GM21381 (cell line): ENCODE data around the gene DPP6.

ENCODE experiments used
- ATAC-seq: cut with Tn5 transposase; IDR thresholded peaks from one replicate; pipeline ENCODE4 v1.9.1; 2021; ENCODE audit warnings: mild to moderate bottlenecking, moderate library complexity; ENCODE audit not compliant: unreplicated experiment

Gene DPP6

DNA sequence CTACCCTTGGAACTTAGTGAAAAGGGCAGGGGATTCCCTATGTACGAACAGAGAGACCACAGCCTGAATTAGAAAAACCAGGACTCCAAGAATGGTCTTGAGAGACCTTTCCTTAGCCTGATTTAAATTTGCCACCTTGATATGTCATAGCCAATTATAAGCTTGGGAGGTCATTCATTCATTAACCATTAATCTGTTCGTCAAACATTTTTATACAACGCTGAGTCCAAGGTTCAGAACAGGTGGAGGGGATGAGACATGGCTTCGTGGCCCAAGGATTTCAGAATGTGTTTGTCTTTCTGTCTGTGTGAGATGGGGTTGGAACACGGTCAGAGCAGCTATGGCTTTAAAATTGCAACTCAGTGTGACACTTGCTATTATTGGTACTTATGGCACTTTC is 792.8 kb downstream of the DPP6 start:
- ATAC-seq = no peak

DNA sequence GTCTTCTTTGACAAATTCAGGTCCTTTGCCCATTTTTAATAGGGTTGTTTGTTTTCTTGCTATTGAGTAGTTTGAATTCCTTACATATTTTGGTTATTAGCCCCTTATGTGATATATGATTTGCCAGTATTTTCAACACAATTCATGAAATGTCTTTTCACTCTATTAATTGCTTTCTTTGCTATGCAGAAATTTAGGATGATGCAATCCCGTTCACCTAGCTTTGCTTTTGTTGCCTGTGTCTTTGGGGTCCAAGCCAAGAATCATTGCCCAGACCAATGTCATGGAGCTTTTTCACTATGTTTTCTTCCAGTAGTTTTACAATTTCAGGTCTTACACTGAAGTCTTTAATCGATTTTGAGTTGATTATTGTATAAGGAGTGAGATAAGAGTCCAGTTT is 796.3 kb downstream of the DPP6 start:
- no peak for ATAC-seq

DNA sequence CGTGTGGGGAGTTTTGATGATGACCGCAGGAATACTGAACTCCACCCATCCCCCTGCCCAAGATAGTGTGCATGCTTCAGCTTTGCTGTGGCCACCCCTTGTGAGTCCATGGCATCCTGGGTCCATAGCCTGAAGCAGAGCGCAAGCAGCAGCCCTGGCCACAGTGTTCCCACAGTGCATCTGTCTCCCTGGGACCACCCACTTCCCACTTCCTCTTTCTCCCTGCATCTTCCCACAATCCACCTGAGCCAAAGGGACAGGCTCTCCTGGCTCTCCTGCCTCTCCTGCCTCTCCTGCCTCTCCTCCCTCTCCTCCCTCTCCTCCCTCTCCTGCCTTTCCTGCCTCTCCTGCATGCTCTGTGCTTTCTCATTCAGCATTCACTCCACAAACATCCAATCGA is 800.0 kb downstream of the DPP6 start:
- ATAC-seq = no peak

DNA sequence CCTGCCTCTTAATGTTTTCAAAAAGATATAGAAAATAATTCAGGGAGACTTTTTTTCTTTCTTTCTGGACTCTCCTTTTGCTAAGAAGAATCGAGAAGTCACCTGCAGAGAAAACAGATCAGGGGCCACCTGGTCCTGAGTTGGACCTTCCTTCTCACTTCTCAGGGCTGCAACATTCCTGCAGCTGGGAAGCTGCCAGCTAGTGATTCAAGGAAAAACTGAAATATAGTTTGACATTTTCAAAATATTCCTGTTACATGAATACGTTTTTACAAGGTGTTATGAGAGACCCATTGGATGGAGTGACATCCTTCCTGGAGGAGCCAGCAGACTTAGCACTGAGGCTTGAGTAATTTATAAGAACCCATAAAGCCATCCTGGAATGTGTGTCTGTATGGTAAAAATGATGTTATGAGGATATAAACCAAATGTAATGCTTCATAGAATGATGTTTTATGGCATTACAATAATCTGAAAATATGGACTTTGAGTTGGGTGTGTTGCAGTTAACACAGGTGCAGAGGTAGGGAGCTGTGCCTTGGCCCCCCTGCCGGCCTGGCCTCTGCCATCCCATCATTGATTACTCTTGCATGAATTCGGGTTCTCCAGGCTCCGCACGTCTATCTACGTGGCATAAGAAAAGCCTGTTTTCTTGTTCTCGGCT is 801.0 kb downstream of the DPP6 start:
- no peak for ATAC-seq

DNA sequence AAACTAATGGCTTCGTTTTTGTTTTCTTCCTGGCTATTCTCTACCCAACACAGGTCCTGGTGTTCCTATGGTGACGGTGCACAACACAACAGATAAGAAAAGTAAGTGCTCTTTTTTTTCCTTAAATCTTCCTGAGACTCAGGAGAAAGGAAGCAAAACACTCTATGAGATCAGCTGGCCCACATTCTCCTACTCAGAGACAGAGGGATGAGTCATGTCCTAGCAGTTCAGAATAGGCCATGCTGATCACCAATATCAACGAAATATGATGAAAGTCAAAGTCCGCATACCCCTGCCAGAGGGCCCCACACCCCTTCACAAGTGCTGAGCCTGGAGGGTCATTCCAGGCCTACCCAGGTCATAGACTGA is 801.5 kb downstream of the DPP6 start:
- no peak for ATAC-seq

DNA sequence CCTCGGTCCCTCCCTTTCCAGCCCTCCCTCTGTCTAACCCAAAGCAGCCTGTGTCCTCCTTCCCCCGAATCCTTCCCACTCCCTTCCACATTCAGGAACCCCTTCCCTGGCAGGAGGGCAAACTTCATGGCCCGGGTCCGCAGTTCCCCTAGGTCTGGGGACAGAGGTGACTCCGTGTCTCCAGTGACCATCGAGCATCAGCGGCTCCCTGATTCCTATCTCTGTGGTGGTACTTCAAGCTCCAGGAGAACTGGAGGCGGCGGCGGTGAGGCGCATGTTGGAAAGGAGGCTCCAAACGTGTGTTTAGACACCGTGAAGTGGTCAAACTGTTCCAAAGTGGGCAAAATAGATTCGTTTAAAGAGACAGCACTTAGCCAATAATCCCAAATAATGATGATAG is 802.6 kb downstream of the DPP6 start:
- no peak for ATAC-seq

DNA sequence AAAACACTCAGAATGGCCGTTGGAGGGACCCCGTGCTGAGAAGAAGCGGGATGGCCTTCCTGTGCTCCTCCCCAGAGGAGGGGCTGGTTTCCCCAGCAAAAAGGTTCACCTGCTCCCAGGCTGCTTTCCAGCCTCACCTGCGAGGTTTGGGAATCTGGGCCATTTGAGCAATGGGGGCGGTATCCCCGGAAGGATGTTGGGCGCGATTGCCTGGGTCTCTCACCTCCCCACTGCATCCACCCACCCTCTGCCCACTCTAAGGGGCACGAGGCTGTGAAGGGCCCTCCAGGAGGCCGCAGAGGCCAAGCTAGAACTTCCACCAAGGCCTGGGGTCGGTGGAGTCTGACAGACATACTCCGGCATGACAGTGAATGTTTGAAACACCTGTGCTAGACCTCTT is 803.2 kb downstream of the DPP6 start:
- no peak for ATAC-seq

DNA sequence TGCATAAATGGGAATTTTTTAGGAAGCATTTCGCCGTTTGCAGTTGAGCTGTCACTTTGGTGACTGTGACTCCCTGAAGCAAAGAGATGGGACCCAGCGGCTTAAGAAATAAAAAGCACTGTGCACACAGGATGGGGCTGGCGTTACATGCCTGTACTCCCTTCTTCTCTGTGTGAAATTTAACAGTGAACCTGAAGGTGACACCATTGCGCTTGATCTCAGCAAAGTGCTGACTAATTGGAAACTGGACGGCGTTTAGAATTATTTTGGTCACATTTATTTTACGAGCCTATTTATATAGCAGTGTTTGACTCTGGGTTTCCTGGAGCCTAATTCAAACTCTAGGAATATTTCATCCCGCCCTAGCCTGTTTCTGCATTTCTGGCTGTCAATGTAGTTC is 804.5 kb downstream of the DPP6 start:
- no peak for ATAC-seq

DNA sequence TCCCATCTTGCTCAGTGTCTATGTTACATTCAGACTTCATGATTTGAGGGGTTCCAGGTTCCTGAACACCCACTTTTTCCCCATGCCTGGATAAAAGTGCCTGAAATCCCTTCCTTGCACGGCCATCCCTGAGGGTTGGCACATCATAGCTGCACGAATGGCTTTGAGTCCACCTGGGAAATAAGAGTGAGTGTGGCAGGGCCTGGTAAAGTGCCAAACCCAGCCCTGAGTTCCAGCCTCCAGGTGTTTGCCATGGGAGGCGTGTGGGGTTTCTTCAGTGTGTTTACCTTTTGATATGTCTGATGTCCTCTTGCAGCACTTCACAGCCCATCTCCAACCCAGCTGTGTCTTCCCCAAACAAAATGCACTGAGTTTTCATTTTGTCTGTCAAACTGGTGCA is 805.0 kb downstream of the DPP6 start:
- ATAC-seq = no peak

DNA sequence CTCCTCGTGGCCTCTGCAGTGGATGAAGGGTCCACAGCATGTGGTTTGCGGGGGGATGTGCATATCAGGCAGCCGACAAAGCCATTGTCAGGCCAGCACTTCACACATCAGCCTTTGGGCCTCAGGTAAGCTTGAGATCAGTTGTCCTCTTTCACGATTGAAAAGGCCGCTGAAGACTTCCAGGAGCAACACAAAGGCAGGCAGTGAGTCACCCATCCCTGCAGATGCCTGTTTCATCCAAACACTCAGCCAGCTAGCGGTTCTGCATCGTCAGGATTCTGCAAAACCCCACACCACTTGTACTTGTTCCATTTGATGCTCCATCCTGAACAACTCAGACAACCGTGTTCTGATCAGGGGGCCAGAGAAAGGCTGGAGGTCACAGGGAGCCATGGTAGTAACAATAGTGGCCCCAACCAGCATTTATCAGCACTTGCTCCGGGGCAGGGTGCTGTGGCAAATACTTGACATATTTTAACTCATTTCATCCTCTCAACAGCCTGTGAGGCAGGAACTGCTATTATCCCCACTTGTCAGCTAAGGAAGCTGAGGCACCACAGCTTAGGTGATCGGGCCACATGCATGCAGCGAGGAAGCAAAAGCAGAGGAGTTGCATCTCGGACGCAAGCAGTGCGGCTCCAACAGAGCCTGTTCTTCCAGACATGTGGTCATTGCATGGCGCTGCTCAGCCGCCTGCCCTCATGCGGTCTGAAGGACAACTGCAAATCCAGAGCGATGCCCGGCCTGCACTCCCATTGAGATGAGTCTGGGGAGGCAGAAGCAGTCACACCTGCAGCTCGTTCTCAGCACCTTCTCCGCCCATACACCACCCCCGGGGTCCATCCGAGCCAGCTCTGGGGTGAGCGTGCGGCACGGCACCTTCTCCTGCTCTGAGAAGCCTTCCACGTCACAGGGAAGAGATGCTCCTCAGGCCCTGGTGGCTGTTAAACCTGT is 805.8 kb downstream of the DPP6 start:
- ATAC-seq = no peak

DNA sequence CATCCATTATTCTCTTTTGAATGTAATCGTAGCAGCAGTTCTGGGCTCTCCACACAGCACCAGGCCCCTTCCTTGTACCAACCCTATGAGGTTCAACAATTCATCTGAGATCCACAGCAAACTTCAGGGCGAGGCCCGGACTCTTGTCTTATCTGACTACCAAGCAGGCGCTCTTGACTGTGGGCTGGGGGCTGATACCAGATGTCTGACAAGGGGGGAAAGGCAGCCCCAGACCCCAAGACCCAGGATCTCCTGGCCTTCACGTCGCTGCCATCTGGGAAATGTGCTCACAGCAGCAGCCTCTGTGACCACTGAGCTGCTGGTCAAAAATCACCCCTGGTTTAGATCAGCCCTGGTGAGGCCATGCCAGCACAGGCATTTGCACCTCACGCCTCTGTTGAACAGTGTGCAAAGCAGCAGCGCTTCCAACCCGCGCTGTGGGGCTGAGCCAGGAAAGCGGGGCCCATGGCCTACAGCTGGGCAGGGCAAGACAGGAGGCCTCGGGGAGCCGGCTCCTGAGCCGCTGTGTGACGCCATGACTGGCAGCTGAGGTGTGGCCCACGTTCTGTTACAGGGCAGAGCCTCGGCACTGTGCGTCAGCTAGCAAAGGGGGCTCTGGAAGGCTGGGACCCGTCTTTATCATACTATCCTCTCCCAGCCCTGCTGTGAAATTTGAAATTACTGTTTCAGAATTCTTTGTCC is 806.8 kb downstream of the DPP6 start:
- ATAC-seq = no peak

DNA sequence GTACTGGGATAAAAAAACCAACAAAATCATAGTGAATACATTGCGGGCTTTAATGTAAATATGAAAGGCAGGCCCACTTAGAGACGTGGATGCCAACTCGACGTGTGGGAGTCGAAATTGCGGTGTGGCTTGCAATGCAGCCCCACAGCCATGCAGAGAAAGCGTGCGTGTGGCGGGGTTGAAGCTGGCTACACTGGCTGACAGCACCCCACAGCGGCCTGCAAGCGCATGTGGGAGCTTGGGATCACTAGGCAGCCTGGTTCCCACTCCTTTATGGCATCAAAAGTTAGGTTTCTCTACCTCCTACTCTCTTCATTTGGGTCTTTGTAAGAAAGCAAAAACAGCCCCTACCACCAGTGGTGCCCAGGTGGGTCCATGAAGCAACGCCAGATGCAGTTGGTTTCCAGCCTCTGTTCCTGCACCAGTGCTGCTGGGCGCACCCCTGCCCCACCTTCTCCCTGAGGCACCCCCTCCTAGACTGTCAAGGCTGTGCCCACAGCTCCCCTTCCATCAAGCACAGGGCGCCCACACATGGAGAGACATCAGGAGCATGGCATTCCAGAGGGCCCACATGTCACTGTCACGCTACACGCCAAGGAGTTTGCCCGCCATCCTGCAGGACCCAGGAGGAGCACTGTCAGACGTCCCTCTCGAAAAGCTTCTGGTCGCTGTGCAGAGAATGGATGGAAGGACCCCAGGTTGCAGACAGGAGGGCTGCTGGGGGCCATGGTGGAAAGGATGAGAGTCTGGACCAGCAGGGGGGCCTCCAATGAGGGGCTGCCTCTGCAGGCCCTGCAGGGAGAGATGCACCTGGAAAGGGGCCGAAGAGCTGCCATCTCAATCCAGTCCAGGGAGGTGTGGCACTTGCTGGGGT is 807.8 kb downstream of the DPP6 start:
- ATAC-seq = no peak

DNA sequence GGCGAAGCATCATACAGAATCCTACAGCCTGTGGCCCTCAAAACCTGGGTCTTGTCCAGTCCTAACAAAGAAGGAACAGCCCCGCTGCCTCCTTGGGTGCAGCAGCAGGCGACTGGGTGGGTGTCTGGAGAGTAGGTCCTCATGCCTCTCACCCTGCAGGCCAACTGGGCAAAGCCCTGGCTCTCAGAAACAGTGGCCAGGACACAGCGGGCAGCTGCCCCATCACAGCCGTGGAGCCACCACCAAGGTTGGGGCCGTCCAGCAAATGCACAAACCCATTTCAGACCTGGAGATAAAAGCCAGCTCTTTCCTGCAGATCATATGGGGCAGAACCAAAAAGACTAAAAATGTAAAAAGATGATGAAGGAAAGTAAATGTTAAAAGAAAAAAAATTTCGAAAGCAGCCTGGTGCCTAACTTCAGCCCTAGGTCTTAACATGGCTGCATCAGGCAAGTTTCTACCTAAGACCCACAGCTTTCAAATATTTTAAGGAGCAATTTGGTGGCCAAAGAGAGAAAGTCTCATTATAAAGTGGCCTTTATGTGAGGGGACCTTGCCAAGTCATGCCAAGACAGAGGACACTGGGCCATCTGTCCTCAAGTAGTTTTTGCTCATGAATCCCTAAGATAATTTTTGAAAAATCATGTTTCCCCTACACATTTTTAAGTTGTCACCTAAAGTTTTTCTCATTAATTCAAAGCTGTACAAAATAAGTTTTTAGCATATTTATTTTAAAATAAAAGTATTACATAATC is 808.6 kb downstream of the DPP6 start:
- no peak for ATAC-seq

DNA sequence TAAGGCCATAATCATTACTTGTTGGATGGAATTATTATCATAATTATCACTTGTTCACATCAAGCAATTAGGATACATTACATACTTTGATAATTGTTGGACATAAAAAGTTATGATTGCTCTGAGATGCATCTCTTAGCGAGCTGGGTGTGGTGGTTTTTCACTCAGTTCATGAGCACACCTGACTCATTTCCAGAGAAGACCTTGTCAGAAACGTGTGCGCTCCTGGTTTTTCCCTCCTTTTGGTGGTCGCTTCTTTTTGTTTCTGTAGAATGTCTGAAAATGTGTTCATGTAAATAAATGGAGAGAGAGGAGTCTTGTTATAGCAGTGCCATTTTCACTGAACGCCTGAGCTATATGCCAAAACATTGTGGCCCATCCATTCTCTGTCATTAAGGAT is 809.4 kb downstream of the DPP6 start:
- ATAC-seq = no peak

DNA sequence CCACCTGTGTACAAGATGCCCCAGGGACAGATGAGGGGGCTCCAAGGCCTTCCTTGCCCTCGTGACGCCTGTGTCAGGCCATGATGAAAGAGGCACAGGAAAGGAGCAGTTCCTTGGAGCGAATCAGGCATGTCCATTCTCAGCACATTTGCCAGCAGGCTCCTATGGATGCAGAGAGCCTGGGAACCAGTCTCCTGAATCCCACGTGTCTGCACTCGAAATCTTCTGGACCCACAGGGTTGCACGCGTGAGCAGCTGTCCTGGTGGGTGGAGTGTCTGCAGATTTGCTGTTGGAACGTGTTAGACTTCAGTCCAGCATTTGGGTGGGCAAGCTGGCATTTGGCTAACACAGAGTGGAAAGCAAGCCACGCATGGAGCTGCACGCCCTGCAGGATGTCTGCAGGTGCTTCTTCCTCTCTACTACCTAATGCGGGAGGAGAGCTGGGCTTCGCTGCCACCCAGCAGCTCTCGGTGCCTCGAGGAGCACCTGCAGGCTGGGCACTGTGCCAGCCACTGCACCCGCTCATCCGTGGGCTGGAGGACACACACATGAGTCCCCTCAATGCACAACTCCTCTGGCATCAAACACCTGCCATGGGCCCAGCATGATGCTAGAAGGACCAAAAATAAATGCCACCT is 810.1 kb downstream of the DPP6 start:
- no peak for ATAC-seq

DNA sequence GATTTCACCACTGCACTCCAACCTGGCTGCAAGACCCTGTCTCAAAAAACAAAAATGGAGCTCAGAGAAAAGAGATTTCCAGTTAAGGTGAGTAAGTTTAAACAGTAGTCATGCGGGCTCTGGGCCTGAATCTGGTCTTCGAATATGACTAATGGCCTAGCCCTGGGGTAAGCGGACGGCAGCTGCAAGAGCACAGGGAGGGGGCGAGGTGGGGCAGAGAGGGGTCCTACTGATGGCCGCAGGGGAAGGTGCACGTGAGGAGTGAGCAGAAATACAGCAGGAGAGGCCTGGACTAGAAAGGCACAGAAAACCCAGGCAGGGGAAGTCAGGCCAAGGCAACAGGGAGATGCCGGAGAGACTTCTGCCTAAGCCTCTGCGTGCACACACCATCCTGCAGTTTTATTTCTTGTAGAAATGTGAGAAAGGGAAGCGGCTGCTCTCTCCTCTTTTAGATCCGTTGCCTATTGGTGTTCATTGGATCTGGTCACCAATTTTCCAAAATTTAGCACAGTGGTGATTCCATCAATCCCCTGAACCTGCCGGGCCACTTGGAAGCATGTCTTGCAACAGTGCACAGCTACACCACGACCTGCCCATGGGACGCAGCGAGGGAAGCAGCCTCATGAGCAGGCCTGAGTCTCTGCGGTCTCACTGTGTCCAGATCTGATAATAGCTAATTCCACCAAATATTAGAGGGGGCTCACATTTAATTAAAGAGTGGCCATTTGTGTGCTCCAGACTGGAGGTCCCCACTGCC is 811.7 kb downstream of the DPP6 start:
- no peak for ATAC-seq

DNA sequence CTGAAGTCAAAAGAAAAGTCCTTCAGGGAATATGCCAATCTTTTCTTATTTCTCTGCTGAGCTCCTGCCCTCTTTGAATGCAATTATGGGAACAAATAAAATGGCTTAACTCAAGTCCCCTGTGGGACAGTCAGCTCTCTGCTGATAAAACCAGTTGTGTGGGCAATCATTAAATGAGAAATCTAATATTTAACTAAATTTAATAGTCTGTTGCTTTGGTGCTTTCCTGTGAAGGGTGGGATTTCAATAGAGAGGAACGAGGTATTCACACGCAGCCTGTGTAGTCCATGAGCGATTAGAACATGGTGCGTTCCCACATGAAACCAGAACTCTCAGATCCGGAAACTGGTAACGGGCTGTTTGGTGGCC is 812.3 kb downstream of the DPP6 start:
- no peak for ATAC-seq

DNA sequence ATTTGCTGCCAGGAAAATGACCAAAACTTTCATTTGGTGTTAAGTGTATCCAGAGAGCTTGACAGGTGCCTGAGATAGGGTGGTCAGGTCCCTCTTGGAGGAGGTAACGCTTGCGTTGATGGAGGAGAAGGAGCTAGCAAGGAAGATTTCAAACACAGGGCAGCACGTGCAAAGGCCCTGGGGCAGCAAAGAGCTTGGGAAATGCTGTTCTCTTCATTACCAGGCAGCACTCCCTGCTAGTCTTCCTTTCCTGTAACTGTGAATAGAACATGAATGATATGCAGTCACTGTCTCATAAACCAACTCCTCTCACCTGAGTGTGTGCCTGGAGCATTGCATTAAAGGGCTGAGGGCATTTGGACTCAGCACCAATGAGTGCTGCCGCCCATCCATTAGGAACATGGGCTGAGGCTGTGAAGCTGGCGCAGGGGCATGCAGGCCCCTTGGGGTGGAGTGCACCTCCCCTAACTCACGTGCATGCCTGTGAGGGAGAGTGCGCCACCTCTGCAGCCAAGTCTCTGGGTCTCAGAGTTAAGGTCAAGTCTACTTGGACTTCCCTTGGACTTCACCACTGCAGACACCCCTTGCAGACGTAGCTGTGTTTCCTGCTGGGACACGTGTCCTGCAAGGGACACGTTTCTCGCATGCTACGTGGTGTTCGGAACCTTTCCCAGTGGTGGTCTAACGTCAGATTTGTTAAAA is 813.9 kb downstream of the DPP6 start:
- no peak for ATAC-seq
